Parathyroid adenoma (tissue), 2 donors: Measurements from ENCODE around the gene ASPRV1.

Source experiments
- H2AFZ ChIP-seq: fragments of 300-600 bp; sonication (generic); one replicate; pipeline ENCODE4 v1.7.0; 2017; ENCODE audit warnings: antibody characterized with exemption, mild to moderate bottlenecking
- H3K27ac ChIP-seq: fragments of 300-600 bp; sonication (generic); one replicate; pipeline ENCODE4 v1.7.0; 2017
- H3K27me3 ChIP-seq: fragments of 300-600 bp; sonication (generic); one replicate; pipeline ENCODE4 v1.7.0; 2017; ENCODE audit warnings: low read length; ENCODE audit not compliant: control insufficient read depth, insufficient read depth
- H3K36me3 ChIP-seq: fragments of 300-600 bp; sonication (generic); one replicate; pipeline ENCODE4 v1.7.0; 2017; ENCODE audit warnings: low read length; ENCODE audit not compliant: control insufficient read depth, insufficient read depth
- H3K4me1 ChIP-seq: fragments of 300-600 bp; sonication (generic); one replicate; pipeline ENCODE4 v1.7.0; 2017; ENCODE audit warnings: control low read depth
- H3K4me2 ChIP-seq: fragments of 300-600 bp; sonication (generic); one replicate; pipeline ENCODE4 v1.7.0; 2017; ENCODE audit warnings: low read length
- H3K4me3 ChIP-seq: fragments of 300-600 bp; sonication (generic); one replicate; pipeline ENCODE4 v1.7.0; 2017; ENCODE audit warnings: low read depth, low read length
- H3K79me2 ChIP-seq: fragments of 300-600 bp; sonication (generic); one replicate; pipeline ENCODE4 v1.7.0; 2017; ENCODE audit warnings: control low read depth
- H3K9ac ChIP-seq: fragments of 300-600 bp; sonication (generic); one replicate; pipeline ENCODE4 v1.7.0; 2017; ENCODE audit warnings: mild to moderate bottlenecking
- H3K9me3 ChIP-seq: fragments of 300-600 bp; sonication (generic); one replicate; pipeline ENCODE4 v1.7.0; 2017; ENCODE audit warnings: low read length; ENCODE audit not compliant: control insufficient read depth
- TF ChIP-seq, protein P1 (sequence below): fragments of 300-600 bp; sonication (generic); IDR thresholded peaks from one replicate; pipeline ENCODE4 v1.7.0; 2017; ENCODE audit warnings: antibody characterized with exemption, mild to moderate bottlenecking
- donor health status: primary hyperparathyroidism.

ASPRV1 gene

GRCh38 chr2:69975136-69975852 lies 13.9 kb upstream of the ASPRV1 start:
- Histone ChIP-seq H3K27me3 (no peaks in the 10 kb centered on the region), H3K9ac (no peak overlapping the region), H3K79me2 (no peaks in the 10 kb centered on the region), H2AFZ (peak overlapping the region; percentile 66), H3K4me3 (no peak overlapping the region), H3K36me3 (no peaks in the 10 kb centered on the region), H3K4me2 (no peak overlapping the region), H3K27ac (no peak overlapping the region), H3K4me1 (peaks cover 10% of the 10 kb centered on the region), H3K9me3 (no peaks in the 10 kb centered on the region)
- TF ChIP-seq, protein P1, sequence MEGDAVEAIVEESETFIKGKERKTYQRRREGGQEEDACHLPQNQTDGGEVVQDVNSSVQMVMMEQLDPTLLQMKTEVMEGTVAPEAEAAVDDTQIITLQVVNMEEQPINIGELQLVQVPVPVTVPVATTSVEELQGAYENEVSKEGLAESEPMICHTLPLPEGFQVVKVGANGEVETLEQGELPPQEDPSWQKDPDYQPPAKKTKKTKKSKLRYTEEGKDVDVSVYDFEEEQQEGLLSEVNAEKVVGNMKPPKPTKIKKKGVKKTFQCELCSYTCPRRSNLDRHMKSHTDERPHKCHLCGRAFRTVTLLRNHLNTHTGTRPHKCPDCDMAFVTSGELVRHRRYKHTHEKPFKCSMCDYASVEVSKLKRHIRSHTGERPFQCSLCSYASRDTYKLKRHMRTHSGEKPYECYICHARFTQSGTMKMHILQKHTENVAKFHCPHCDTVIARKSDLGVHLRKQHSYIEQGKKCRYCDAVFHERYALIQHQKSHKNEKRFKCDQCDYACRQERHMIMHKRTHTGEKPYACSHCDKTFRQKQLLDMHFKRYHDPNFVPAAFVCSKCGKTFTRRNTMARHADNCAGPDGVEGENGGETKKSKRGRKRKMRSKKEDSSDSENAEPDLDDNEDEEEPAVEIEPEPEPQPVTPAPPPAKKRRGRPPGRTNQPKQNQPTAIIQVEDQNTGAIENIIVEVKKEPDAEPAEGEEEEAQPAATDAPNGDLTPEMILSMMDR, result no peak

DNA sequence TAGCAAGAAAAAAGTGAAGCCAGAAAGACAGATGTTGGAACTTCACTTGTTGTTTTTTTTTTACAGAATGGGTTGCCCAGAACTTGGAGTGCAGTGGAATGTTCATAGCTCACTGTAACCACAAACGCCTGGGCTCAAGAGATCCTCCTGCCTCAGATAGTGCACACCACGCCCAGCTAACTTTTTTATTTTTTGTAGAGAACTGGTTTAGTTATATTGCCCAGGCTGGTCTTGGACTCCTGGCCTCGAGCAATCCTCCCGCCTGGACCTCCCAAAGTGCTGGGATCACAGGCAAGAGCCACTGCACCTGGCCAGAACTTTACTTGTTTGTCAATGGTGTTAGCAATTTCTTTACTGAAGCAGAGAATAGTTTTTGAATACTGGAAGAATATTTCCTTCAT lies 11.9 kb upstream of the ASPRV1 start:
- Histone ChIP-seq H3K79me2 (no peaks in the 10 kb centered on the region), H3K27ac (no peak overlapping the region), H3K4me3 (no peak overlapping the region), H2AFZ (no peak overlapping the region), H3K9ac (no peak overlapping the region), H3K4me1 (peaks cover 10% of the 10 kb centered on the region), H3K36me3 (no peaks in the 10 kb centered on the region), H3K4me2 (no peak overlapping the region), H3K27me3 (no peaks in the 10 kb centered on the region), H3K9me3 (no peaks in the 10 kb centered on the region)
- TF ChIP-seq, protein P1, result no peak

- no peak overlapping the region for H3K9ac ChIP-seq
- H3K4me1 ChIP-seq, result peaks cover 10% of the 10 kb centered on the region
- no peak overlapping the region for H3K27ac ChIP-seq
- no peaks in the 10 kb centered on the region for H3K79me2 ChIP-seq
- H3K4me2 ChIP-seq, result no peak overlapping the region
- no peak overlapping the region for H3K4me3 ChIP-seq
- H3K36me3 ChIP-seq, result no peaks in the 10 kb centered on the region
- H2AFZ ChIP-seq, result no peak overlapping the region
- no peaks in the 10 kb centered on the region for H3K27me3 ChIP-seq
- TF ChIP-seq, protein P1, result no peak
- no peaks in the 10 kb centered on the region for H3K9me3 ChIP-seq
Measured at GRCh38 chr2:69972822-69973221, 11.4 kb upstream of the ASPRV1 start.

- Histone ChIP-seq H3K27ac (no peak overlapping the region), H3K9ac (no peak overlapping the region), H3K4me3 (no peak overlapping the region), H3K79me2 (no peaks in the 10 kb centered on the region), H3K9me3 (no peaks in the 10 kb centered on the region), H3K4me2 (no peak overlapping the region), H3K27me3 (no peaks in the 10 kb centered on the region), H3K4me1 (no peaks in the 10 kb centered on the region), H3K36me3 (no peaks in the 10 kb centered on the region), H2AFZ (no peak overlapping the region)
- TF ChIP-seq, protein P1, result no peak
Measured at GRCh38 chr2:69969991-69970390, 8.6 kb upstream of the ASPRV1 start.
